Hepatocyte (in vitro differentiated cells): Measurements from ENCODE around the gene SUN3.

Experiments
- EZH2 ChIP-seq: fragments of 200-600 bp; sonication (generic); IDR thresholded peaks from 2 replicates; pipeline ENCODE4 v1.6.1; 2016; ENCODE audit warnings: antibody characterized with exemption, mild to moderate bottlenecking, borderline replicate concordance
- TF ChIP-seq, protein P1 (sequence below): fragments of 200-600 bp; sonication (generic); IDR thresholded peaks from 2 replicates; pipeline ENCODE4 v1.5.1; 2016; ENCODE audit warnings: antibody characterized with exemption, mild to moderate bottlenecking; ENCODE audit not compliant: poor library complexity

DNA sequence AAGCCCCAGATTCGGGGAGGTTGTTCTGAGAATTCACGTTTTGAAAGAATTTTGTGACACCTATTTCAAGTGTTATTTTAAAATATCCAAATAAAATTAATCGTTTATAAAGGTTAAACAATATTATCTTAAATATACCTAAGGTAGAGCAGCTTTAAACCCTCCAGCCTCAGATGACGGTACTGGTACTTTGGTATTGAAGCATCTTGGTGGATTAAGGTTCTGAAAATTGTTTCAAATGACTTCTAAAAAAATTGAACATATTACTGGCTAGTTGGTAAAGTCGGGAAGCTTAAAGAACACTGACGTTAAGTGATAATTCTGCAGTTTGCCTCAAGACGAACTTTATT is 49.1 kb downstream of the SUN3 start:
- TF ChIP-seq, protein P1, sequence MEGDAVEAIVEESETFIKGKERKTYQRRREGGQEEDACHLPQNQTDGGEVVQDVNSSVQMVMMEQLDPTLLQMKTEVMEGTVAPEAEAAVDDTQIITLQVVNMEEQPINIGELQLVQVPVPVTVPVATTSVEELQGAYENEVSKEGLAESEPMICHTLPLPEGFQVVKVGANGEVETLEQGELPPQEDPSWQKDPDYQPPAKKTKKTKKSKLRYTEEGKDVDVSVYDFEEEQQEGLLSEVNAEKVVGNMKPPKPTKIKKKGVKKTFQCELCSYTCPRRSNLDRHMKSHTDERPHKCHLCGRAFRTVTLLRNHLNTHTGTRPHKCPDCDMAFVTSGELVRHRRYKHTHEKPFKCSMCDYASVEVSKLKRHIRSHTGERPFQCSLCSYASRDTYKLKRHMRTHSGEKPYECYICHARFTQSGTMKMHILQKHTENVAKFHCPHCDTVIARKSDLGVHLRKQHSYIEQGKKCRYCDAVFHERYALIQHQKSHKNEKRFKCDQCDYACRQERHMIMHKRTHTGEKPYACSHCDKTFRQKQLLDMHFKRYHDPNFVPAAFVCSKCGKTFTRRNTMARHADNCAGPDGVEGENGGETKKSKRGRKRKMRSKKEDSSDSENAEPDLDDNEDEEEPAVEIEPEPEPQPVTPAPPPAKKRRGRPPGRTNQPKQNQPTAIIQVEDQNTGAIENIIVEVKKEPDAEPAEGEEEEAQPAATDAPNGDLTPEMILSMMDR = no peak
- TF ChIP-seq EZH2 = no peak
